ENCODE data around the gene PRDM12.

The PRDM12 gene

DNA sequence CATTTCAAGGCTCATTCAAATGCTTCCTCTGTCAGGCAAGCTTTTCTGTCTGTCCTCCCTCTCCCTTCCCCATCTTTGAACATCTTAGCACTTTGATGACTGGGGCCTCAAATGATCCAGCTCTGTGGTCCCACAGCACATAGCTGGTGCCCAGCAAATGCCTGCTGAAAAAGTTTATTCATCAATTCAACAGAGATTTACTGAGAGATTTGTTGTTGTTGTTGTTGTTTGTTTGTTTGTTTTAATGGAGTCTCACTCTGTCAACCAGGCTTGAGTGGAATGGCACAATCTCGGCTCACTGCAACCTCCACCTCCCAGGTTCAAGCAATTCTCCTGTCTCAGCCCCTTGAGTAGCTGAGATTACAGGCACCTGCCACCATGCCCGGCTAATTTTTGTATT, 23.2 kb downstream of the PRDM12 start:
- peaks cover 4% of the 10 kb centered on the region; the same call in 1 of the 2 replicates for H3F3A ChIP-seq (ENCODE audit: control insufficient read depth, insufficient read depth)
- H3K9me3 ChIP-seq (ENCODE audit: control insufficient read depth, insufficient read depth, low read length): peaks cover 10% of the 10 kb centered on the region; the same call in 1 of the 2 replicates
- no peaks in the 10 kb centered on the region for H3K36me3 ChIP-seq (ENCODE audit: control insufficient read depth, low read length)
- no peaks in the 10 kb centered on the region for H4K20me1 ChIP-seq (ENCODE audit: control insufficient read depth, insufficient read depth, low read depth, low read length)
- H3K9me2 ChIP-seq (replicated peaks; ENCODE audit: control insufficient read depth, low read length): no peaks in the 10 kb centered on the region
- H3K4me1 ChIP-seq (ENCODE audit: control insufficient read depth, low read length): peaks cover 9% of the 10 kb centered on the region
- H3K27ac ChIP-seq (ENCODE audit: low read depth, low read length): no peak overlapping the region
- H3K27me3 ChIP-seq (ENCODE audit: control insufficient read depth, low read length): peaks cover 5% of the 10 kb centered on the region
- H3K79me2 ChIP-seq (ENCODE audit: control insufficient read depth, low read length): no peaks in the 10 kb centered on the region
- TF ChIP-seq CTCF (IDR thresholded peaks at IDR 0.05; ENCODE audit: low read depth, low read length, poor library complexity, severe bottlenecking) (no peak), EZH2phosphoT487 (IDR thresholded peaks at IDR 0.05; ENCODE audit: borderline replicate concordance, low read length) (no peak)
- no peak overlapping the region for H3K4me2 ChIP-seq (ENCODE audit: low read length)
- H3K4me3 ChIP-seq (ENCODE audit: low read length): no peak overlapping the region

- no peak overlapping the region for H3K4me2 ChIP-seq (ENCODE audit: low read length)
- H3K79me2 ChIP-seq (ENCODE audit: control insufficient read depth, low read length): peaks cover 3% of the 10 kb centered on the region
- H3K36me3 ChIP-seq (ENCODE audit: control insufficient read depth, low read length): no peaks in the 10 kb centered on the region
- no peak overlapping the region for H3K4me3 ChIP-seq (ENCODE audit: low read length)
- H3K9me2 ChIP-seq (replicated peaks; ENCODE audit: control insufficient read depth, low read length): no peaks in the 10 kb centered on the region
- H3K27ac ChIP-seq (ENCODE audit: low read depth, low read length): no peak overlapping the region
- H3K4me1 ChIP-seq (ENCODE audit: control insufficient read depth, low read length): peaks cover 13% of the 10 kb centered on the region
- H3F3A ChIP-seq (ENCODE audit: control insufficient read depth, insufficient read depth): no peaks in the 10 kb centered on the region
- no peaks in the 10 kb centered on the region for H4K20me1 ChIP-seq (ENCODE audit: control insufficient read depth, insufficient read depth, low read depth, low read length)
- peaks cover 5% of the 10 kb centered on the region for H3K27me3 ChIP-seq (ENCODE audit: control insufficient read depth, low read length)
- H3K9me3 ChIP-seq (ENCODE audit: control insufficient read depth, insufficient read depth, low read length): peaks cover 10% of the 10 kb centered on the region; the same call in 1 of the 2 replicates
- no peak for TF ChIP-seq EZH2phosphoT487 (IDR thresholded peaks at IDR 0.05; ENCODE audit: borderline replicate concordance, low read length)
- TF ChIP-seq CTCF (IDR thresholded peaks at IDR 0.05; ENCODE audit: low read depth, low read length, poor library complexity, severe bottlenecking): no peak
Measured at GRCh38 chr9:130688072-130688471, 23.7 kb downstream of the PRDM12 start.

DNA sequence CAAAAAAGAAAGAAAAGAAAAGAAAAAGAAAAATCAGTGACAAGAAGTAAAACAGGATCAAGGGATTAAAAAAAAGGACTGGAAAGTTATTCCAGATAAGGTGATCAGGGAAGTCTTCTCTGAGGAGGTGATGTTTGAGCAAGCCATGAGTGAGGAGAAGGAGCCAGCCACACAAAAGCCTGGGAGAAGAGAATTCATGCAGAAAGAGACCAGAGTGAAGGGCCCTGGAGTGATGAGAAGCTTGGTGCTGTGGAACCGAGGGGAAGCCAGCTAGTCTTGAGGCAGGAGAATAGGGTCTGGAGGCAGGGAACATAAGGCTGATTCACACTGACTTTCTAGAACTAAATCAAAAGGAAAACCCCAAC, 25.2 kb downstream of the PRDM12 start:
- Histone ChIP-seq H3K4me3 (ENCODE audit: low read length) (0 out of 2 replicates have a peak overlapping the region, but pooled peaks have one; percentile 15), H3K36me3 (ENCODE audit: control insufficient read depth, low read length) (peaks cover 7% of the 10 kb centered on the region), H4K20me1 (ENCODE audit: control insufficient read depth, insufficient read depth, low read depth, low read length) (peaks cover under 1% of the 10 kb centered on the region; the same call in 1 of the 2 replicates), H3K4me1 (ENCODE audit: control insufficient read depth, low read length) (peaks cover 15% of the 10 kb centered on the region), H3K9me3 (ENCODE audit: control insufficient read depth, insufficient read depth, low read length) (peaks cover 10% of the 10 kb centered on the region; the same call in 1 of the 2 replicates), H3K79me2 (ENCODE audit: control insufficient read depth, low read length) (peaks cover 16% of the 10 kb centered on the region), H3K27me3 (ENCODE audit: control insufficient read depth, low read length) (peaks cover 5% of the 10 kb centered on the region), H3K9me2 (replicated peaks; ENCODE audit: control insufficient read depth, low read length) (no peaks in the 10 kb centered on the region), H3F3A (ENCODE audit: control insufficient read depth, insufficient read depth) (no peaks in the 10 kb centered on the region), H3K27ac (ENCODE audit: low read depth, low read length) (no peak overlapping the region), H3K4me2 (ENCODE audit: low read length) (peak overlapping the region; percentile 35; the same call in 1 of the 2 replicates)
- no peak for TF ChIP-seq CTCF (IDR thresholded peaks at IDR 0.05; ENCODE audit: low read depth, low read length, poor library complexity, severe bottlenecking)

Measured in DOHH2 (cell line).